ENCODE results near the gene FXN.

FXN gene

DNA sequence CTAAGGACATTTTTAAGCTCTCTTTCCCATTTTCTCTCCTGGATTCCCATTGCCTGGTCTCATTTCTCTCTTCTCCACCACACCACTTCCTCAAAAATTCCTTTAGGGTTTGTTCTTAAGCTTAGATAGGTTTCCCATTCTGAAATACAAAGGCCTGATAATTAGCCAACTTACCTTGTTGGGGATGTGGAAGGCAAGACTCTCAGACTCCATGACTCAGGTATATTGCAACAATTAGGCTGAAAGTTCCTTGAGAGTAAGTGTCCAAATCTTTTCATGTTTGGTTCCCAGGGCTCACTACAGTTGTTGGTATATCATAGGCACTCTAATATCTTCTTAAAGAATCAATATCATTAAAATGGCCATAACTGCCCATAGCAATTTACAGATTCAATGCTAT, 43.6 kb downstream of the FXN start:
- no peak overlapping the region for H3K27ac ChIP-seq
- TF ChIP-seq ZFX (IDR thresholded peaks at IDR 0.05; ENCODE audit: borderline replicate concordance) (no peak), CTCF (IDR thresholded peaks at IDR 0.05) (no peak)

GRCh38 chr9:69081261-69081660, 45.7 kb downstream of the FXN start:
- no peak overlapping the region for H3K27ac ChIP-seq
- no peak for TF ChIP-seq ZFX (IDR thresholded peaks at IDR 0.05; ENCODE audit: borderline replicate concordance)
- no peak for TF ChIP-seq CTCF (IDR thresholded peaks at IDR 0.05)

- no peak for TF ChIP-seq ZFX (IDR thresholded peaks at IDR 0.05; ENCODE audit: borderline replicate concordance)
- TF ChIP-seq CTCF (IDR thresholded peaks at IDR 0.05): no peak
- no peak overlapping the region for H3K27ac ChIP-seq
Measured at GRCh38 chr9:69083321-69083720, 47.8 kb downstream of the FXN start.

DNA sequence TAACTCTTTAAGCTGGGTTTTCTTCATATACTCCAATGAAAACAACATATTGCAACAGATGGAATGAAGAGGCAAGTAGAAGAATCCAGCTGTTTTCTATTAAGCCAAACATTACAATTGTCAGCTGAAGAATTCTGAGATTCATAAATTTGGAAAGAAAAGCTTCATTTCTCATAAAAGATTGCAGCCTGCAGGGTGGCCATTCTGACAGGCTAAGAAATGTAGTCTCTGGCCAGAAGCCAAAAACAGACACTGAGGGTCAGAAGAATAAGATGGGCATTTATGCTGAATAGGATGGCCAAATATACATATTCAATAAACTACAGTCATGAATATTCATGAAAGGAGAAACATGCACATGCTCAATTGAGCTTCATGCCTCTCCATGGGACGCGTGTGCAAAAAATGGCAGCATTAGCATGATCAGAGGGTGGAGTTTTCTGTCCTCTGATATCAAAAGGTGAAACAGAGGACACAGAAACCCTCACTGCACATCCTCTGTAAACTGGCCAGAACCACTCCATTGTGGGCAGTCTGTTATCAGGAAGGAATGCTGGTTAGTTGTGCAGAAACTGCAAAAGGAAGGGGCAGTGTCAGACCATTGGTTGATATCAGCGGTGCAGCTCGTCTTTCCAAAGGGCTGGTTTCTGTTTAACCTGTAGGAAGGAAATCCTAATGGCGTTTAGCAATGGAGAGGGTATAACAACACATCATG, 50.2 kb downstream of the FXN start:
- no peak for TF ChIP-seq ZFX (IDR thresholded peaks at IDR 0.05; ENCODE audit: borderline replicate concordance)
- no peak for TF ChIP-seq CTCF (IDR thresholded peaks at IDR 0.05)
- no peak overlapping the region for H3K27ac ChIP-seq

DNA sequence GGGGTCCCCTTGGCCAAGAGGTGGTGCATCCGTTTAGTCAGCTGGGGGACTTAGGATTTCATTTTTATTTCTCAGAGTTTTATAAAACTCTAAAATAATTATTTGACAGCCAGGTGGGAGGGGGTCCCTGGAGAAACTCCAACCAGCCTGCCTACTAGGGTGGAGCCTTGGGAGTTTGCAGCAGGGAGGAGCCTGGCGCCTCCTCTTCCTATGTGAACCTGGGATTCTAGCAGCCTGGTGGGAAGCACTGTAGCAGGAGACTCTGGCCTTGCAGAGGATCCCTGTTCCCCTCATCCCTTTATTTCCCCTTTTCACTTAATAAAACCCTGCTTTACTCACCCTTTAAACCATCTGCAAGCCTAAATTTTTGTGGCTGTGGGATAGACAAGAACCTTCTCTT, 50.8 kb downstream of the FXN start:
- no peak for TF ChIP-seq CTCF (IDR thresholded peaks at IDR 0.05)
- no peak for TF ChIP-seq ZFX (IDR thresholded peaks at IDR 0.05; ENCODE audit: borderline replicate concordance)
- H3K27ac ChIP-seq: peak overlapping the region; percentile 37

- TF ChIP-seq ZFX (IDR thresholded peaks at IDR 0.05; ENCODE audit: borderline replicate concordance) (no peak), CTCF (IDR thresholded peaks at IDR 0.05) (no peak)
- peak overlapping the region; percentile 37 for H3K27ac ChIP-seq
Measured at GRCh38 chr9:69086769-69087168, 51.2 kb downstream of the FXN start.

DNA sequence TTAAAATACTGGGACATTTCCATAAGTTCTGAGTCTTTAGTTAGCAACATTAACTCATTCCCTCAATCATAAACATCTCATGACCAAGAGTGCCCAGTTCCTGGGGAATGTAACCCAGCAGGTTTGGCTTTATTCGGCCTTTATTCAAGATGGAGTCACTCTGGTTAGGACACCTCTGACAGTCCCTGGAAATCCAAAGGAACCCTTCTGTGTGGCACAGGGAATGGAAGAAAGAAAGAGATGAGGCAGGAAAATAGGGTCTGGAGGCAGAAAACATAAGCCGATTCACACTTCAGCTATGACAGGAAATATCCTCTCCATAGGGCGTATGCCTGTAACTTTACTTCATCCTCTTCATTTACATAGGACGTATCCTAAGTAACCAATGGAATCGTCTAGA, 53.5 kb downstream of the FXN start:
- TF ChIP-seq ZFX (IDR thresholded peaks at IDR 0.05; ENCODE audit: borderline replicate concordance) (no peak), CTCF (IDR thresholded peaks at IDR 0.05) (no peak)

More for the DNA sequence above, 53.5 kb downstream of the FXN start:
- H3K27ac ChIP-seq: no peak overlapping the region
